ENCODE data around the gene XRN2. TPM values are rescaled to one million over a fixed set of nuclear protein-coding genes. Genes with fewer than 3 reads are reported as not detected.
"Not testable (repeated sequence)": the region's sequence is repeated elsewhere in the genome, so short reads cannot be mapped to it uniquely, and the experiment has no call there.

The XRN2 gene
- total RNA-seq, 5 donors from 2014 or later (not counting 1 experiment from before 2014, with no cell fraction given): 46.3 to 62.0 (median 49.7) TPM

DNA sequence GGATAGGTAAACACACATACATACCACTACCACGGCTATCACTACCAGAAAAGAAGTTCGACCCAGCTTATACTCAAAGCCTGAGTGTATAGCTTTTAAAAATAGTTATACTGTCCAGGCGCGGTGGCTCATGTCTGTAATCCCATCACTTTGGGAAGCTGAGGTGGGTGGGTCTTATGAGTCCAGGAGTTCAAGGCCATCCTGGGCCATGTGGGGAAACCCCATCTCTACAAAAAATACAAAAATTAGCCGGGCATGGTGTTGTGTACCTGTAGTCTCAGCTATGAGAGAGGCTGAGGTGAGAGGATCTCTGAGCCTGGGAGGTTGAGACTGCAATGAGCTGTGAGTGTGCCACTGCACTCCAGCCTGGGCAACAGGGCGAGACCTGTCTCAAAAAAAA is 61.3 kb downstream of the XRN2 start:
- Histone ChIP-seq H3K4me3 (ENCODE audit: control insufficient read depth in 1 of 2, extremely low read depth in 1 of 2, low read length in 1 of 2) (no peak overlapping the region), H3K27ac (ENCODE audit: low read length) (no peak overlapping the region), H3K36me3 (ENCODE audit: control insufficient read depth in 2 of 2, extremely low read depth in 1 of 2, insufficient read depth in 1 of 2, low read length in 1 of 2) (peaks cover 9 to 64% of the 10 kb centered on the region in 2 donors), H3K27me3 (replicated peaks in 1 of 2; ENCODE audit: control insufficient read depth in 2 of 2, extremely low read depth in 1 of 2, insufficient read depth in 2 of 2, low read length in 1 of 2) (no peaks in the 10 kb centered on the region), H3K4me1 (ENCODE audit: control insufficient read depth in 1 of 2, extremely low read depth in 1 of 2, insufficient read depth in 2 of 2, low read length in 2 of 2) (no peaks in the 10 kb centered on the region), H3K9me3 (no peaks in the 10 kb centered on the region)
- no peaks in the 10 kb centered on the region for H3K4me1 Mint-ChIP-seq
- no peaks in the 10 kb centered on the region for H3K9me3 Mint-ChIP-seq
- no peak overlapping the region for H3K27ac Mint-ChIP-seq
- CTCF ChIA-PET: no interaction called here
- no CpG with 5 or more reads among the region's 6 CpGs for WGBS (ENCODE audit: insufficient coverage)
- H3K36me3 Mint-ChIP-seq: peaks cover 58% of the 10 kb centered on the region
- POLR2A ChIA-PET: interaction anchor here in 1 of 2 donors (0.5 kb wide), 1 partner anchor 11 kb away, joined by 3 read pairs; no protein-coding TSS in a partner anchor
- no peaks in the 10 kb centered on the region for H3K27me3 Mint-ChIP-seq
- ATAC-seq (replicated peaks in 1 of 4) (no peak), DNase-seq (no peak)
- no peak overlapping the region for H3K4me3 Mint-ChIP-seq

DNA sequence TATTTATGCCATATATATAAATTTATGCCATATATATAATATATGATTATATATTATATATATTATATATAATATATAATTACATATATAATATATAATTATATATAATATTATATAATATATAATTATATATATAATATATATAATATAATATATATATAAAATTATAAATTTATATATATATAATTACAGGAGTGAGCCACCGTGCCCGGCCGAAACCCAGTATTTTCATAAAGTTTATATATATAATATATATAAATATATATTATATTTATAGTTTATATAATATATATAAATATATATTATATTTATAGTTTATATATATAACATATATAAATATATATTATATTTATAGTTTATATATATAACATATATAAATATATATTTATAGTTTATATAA is 62.6 kb downstream of the XRN2 start:
- DNase-seq (no peak), ATAC-seq (replicated peaks in 1 of 4) (no peak)
- H3K4me1 Mint-ChIP-seq: peaks cover 0 to 2% (median 0%) of the 10 kb centered on the region in 3 donors
- H3K9me3 Mint-ChIP-seq: no peaks in the 10 kb centered on the region
- no peak overlapping the region for H3K27ac Mint-ChIP-seq
- ChIA-PET POLR2A (interaction anchor here in 1 of 2 donors (0.6 kb wide), 1 partner anchor 12 kb away, joined by 3 read pairs; no protein-coding TSS in a partner anchor), CTCF (interaction anchor here in 1 of 2 donors (0.7 kb wide), 1 partner anchor 25 kb away, joined by 3 read pairs; no protein-coding TSS in a partner anchor)
- no peak overlapping the region for H3K4me3 Mint-ChIP-seq
- no CpG with 5 or more reads among the region's 3 CpGs for WGBS (ENCODE audit: insufficient coverage)
- Histone ChIP-seq H3K27ac (ENCODE audit: low read length) (no peak overlapping the region), H3K4me1 (ENCODE audit: control insufficient read depth in 1 of 2, extremely low read depth in 1 of 2, insufficient read depth in 2 of 2, low read length in 2 of 2) (no peaks in the 10 kb centered on the region), H3K4me3 (ENCODE audit: control insufficient read depth in 1 of 2, extremely low read depth in 1 of 2, low read length in 1 of 2) (no peak overlapping the region), H3K27me3 (replicated peaks in 1 of 2; ENCODE audit: control insufficient read depth in 2 of 2, extremely low read depth in 1 of 2, insufficient read depth in 2 of 2, low read length in 1 of 2) (no peaks in the 10 kb centered on the region), H3K36me3 (ENCODE audit: control insufficient read depth in 2 of 2, extremely low read depth in 1 of 2, insufficient read depth in 1 of 2, low read length in 1 of 2) (peaks cover 4 to 55% of the 10 kb centered on the region in 2 donors), H3K9me3 (no peaks in the 10 kb centered on the region)
- H3K36me3 Mint-ChIP-seq: peaks cover 58% of the 10 kb centered on the region
- H3K27me3 Mint-ChIP-seq: no peaks in the 10 kb centered on the region

DNA sequence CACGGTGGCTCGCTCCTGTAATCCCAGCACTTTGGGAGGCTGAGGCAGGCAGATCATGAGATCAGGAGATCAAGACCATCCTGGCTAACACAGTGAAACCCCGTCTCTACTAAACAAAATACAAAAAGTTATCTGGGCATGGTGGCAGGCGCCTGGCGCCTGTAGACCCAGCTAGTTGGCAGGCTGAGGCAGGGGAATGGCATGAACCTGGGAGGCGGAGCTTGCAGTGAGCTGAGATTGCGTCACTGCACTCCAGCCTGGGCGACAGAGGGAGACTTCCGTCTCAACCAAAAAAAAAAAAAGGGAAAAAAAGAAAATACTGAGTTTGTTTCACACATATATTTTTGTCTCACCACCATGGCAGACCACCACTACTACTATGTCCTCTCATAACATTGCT is 63.1 kb downstream of the XRN2 start:
- not testable (repeated sequence) for H3K27me3 Mint-ChIP-seq; H3K4me3 ChIP-seq (ENCODE audit: control insufficient read depth in 1 of 2, extremely low read depth in 1 of 2, low read length in 1 of 2); H3K4me3 Mint-ChIP-seq; H3K9me3 Mint-ChIP-seq; ATAC-seq (replicated peaks in 1 of 4); H3K9me3 ChIP-seq; DNase-seq; H3K27ac ChIP-seq (ENCODE audit: low read length); H3K27ac Mint-ChIP-seq; H3K4me1 Mint-ChIP-seq; H3K27me3 ChIP-seq (replicated peaks in 1 of 2; ENCODE audit: control insufficient read depth in 2 of 2, extremely low read depth in 1 of 2, insufficient read depth in 2 of 2, low read length in 1 of 2); H3K4me1 ChIP-seq (ENCODE audit: control insufficient read depth in 1 of 2, extremely low read depth in 1 of 2, insufficient read depth in 2 of 2, low read length in 2 of 2)
- peaks cover 4 to 55% of the 10 kb centered on the region in 2 donors for H3K36me3 ChIP-seq (ENCODE audit: control insufficient read depth in 2 of 2, extremely low read depth in 1 of 2, insufficient read depth in 1 of 2, low read length in 1 of 2)
- POLR2A ChIA-PET: interaction anchor here in 1 of 2 donors (0.6 kb wide), 1 partner anchor 13 kb away, joined by 3 read pairs; no protein-coding TSS in a partner anchor
- CTCF ChIA-PET: interaction anchor here in 1 of 2 donors (0.7 kb wide), 1 partner anchor 24 kb away, joined by 3 read pairs; no protein-coding TSS in a partner anchor
- H3K36me3 Mint-ChIP-seq: peaks cover 59% of the 10 kb centered on the region
- 100% methylated on average over 5 of the region's 9 CpGs for WGBS (ENCODE audit: insufficient coverage)

DNA sequence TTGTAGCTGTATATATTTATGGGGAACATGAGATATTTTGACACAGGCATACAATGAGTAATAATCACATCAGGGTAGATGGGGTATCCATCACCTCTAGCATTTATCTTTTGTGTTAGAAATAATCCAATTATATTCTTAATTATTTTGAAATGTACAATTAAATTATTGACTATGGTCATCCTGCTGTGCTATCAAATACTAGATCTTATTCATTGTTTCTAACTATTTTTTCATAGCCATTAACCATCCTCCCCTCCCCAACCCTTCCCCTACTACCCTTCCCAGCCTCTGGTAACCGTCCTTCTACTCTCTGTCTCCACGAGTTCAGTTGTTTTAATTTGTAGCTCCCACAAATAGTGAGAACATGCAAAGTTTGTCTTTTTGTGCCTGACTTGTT is 65.7 kb downstream of the XRN2 start:
- Mint-ChIP-seq H3K9me3 (no peaks in the 10 kb centered on the region), H3K4me3 (no peak overlapping the region), H3K27me3 (no peaks in the 10 kb centered on the region), H3K27ac (no peak overlapping the region), H3K36me3 (peaks cover 52% of the 10 kb centered on the region), H3K4me1 (peaks cover 6 to 16% (median 7%) of the 10 kb centered on the region in 3 donors)
- Histone ChIP-seq H3K4me1 (ENCODE audit: control insufficient read depth in 1 of 2, extremely low read depth in 1 of 2, insufficient read depth in 2 of 2, low read length in 2 of 2) (no peaks in the 10 kb centered on the region), H3K4me3 (ENCODE audit: control insufficient read depth in 1 of 2, extremely low read depth in 1 of 2, low read length in 1 of 2) (no peak overlapping the region), H3K27ac (ENCODE audit: low read length) (no peak overlapping the region), H3K9me3 (no peaks in the 10 kb centered on the region), H3K36me3 (ENCODE audit: control insufficient read depth in 2 of 2, extremely low read depth in 1 of 2, insufficient read depth in 1 of 2, low read length in 1 of 2) (peaks cover 4 to 41% of the 10 kb centered on the region in 2 donors), H3K27me3 (replicated peaks in 1 of 2; ENCODE audit: control insufficient read depth in 2 of 2, extremely low read depth in 1 of 2, insufficient read depth in 2 of 2, low read length in 1 of 2) (no peaks in the 10 kb centered on the region)
- no peak for ATAC-seq (replicated peaks in 1 of 4)
- ChIA-PET POLR2A (no interaction called here), CTCF (no interaction called here)
- no peak for DNase-seq
- no CpG with 5 or more reads among the region's 2 CpGs for WGBS (ENCODE audit: insufficient coverage)

DNA sequence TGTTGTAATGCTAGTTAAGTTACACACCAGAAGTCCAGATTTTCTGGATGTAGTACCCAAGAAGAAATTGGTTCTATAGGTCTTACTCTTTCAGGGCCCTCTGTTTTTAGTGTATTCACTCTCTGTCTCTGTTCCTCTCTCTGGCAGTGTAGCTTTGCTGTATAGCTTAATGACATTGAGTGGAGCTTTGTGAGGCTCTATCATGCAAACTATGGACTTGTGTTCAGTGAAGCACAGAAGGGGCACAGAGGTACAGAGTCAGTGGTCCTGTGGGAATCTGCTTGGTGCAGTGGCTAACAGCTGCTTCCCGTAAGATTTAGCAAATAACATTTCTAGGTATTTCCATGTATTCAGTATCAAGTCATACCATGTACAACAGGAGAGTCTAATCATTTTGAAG is 68.1 kb downstream of the XRN2 start:
- WGBS (ENCODE audit: insufficient coverage): no CpG with 5 or more reads among the region's 1 CpG

DNA sequence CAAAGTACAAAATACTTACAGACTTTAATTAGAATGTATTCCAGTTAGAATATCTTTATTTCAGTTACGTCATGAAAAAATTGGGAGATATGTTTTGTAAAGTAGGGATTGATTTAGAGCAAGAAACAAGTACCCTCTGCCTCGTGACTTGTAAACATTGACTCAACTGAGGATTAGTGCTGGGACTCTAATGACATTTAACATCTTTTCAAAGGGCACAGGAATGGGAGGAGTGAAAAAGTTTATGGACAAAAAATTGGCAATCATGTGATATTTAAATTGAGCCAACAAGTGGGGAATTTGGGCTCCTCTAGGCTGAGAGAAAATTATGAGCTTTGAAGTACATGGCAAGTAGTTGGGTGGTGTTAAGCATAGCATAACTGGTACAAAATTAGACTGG is 68.9 kb downstream of the XRN2 start:
- no CpG with 5 or more reads among the region's 2 CpGs for WGBS (ENCODE audit: insufficient coverage)
- Mint-ChIP-seq H3K9me3 (no peaks in the 10 kb centered on the region), H3K27ac (no peak overlapping the region), H3K4me1 (peaks cover 9 to 17% (median 12%) of the 10 kb centered on the region in 3 donors), H3K27me3 (no peaks in the 10 kb centered on the region), H3K4me3 (no peak overlapping the region), H3K36me3 (peaks cover 56% of the 10 kb centered on the region)
- POLR2A ChIA-PET: no interaction called here
- Histone ChIP-seq H3K36me3 (ENCODE audit: control insufficient read depth in 2 of 2, extremely low read depth in 1 of 2, insufficient read depth in 1 of 2, low read length in 1 of 2) (peaks cover 0 to 29% of the 10 kb centered on the region in 2 donors), H3K4me1 (ENCODE audit: control insufficient read depth in 1 of 2, extremely low read depth in 1 of 2, insufficient read depth in 2 of 2, low read length in 2 of 2) (no peaks in the 10 kb centered on the region), H3K4me3 (ENCODE audit: control insufficient read depth in 1 of 2, extremely low read depth in 1 of 2, low read length in 1 of 2) (no peak overlapping the region), H3K27ac (ENCODE audit: low read length) (no peak overlapping the region), H3K9me3 (no peaks in the 10 kb centered on the region), H3K27me3 (replicated peaks in 1 of 2; ENCODE audit: control insufficient read depth in 2 of 2, extremely low read depth in 1 of 2, insufficient read depth in 2 of 2, low read length in 1 of 2) (no peaks in the 10 kb centered on the region)
- no peak for DNase-seq
- CTCF ChIA-PET: no interaction called here
- no peak for ATAC-seq (replicated peaks in 1 of 4)

More for the DNA sequence above, 68.1 kb downstream of the XRN2 start:
- ATAC-seq (replicated peaks in 1 of 4) (no peak), DNase-seq (no peak)
- Histone ChIP-seq H3K27me3 (replicated peaks in 1 of 2; ENCODE audit: control insufficient read depth in 2 of 2, extremely low read depth in 1 of 2, insufficient read depth in 2 of 2, low read length in 1 of 2) (no peaks in the 10 kb centered on the region), H3K4me1 (ENCODE audit: control insufficient read depth in 1 of 2, extremely low read depth in 1 of 2, insufficient read depth in 2 of 2, low read length in 2 of 2) (no peaks in the 10 kb centered on the region), H3K27ac (ENCODE audit: low read length) (no peak overlapping the region), H3K9me3 (no peaks in the 10 kb centered on the region), H3K4me3 (ENCODE audit: control insufficient read depth in 1 of 2, extremely low read depth in 1 of 2, low read length in 1 of 2) (no peak overlapping the region), H3K36me3 (ENCODE audit: control insufficient read depth in 2 of 2, extremely low read depth in 1 of 2, insufficient read depth in 1 of 2, low read length in 1 of 2) (peaks cover 3 to 33% of the 10 kb centered on the region in 2 donors)
- no peak overlapping the region for H3K4me3 Mint-ChIP-seq
- no peak overlapping the region for H3K27ac Mint-ChIP-seq
- peaks cover 6 to 17% (median 12%) of the 10 kb centered on the region in 3 donors for H3K4me1 Mint-ChIP-seq
- ChIA-PET CTCF (no interaction called here), POLR2A (no interaction called here)
- H3K27me3 Mint-ChIP-seq: no peaks in the 10 kb centered on the region
- peaks cover 58% of the 10 kb centered on the region for H3K36me3 Mint-ChIP-seq
- no peaks in the 10 kb centered on the region for H3K9me3 Mint-ChIP-seq

Measured in T-cell (primary cell).